Activated CD4-positive, CD25-positive, alpha-beta regulatory T cell (primary cell): ENCODE results near the gene AHCYL1.
"Not testable (repeated sequence)": the region's sequence is repeated elsewhere in the genome, so short reads cannot be mapped to it uniquely, and the experiment has no call there.

Experiments used
- DNase-seq, 4 experiments: peaks; one replicate each; lab custom pipeline; 2025; lab: John Stamatoyannopoulos, UW

Gene AHCYL1

GRCh38 chr1:109997867-109998229, 13.3 kb downstream of the AHCYL1 start:
- no peak for DNase-seq

GRCh38 chr1:110002695-110003094, 18.1 kb downstream of the AHCYL1 start:
- DNase-seq = no peak

- no peak for DNase-seq
Observed at GRCh38 chr1:110003747-110004428, 19.3 kb downstream of the AHCYL1 start.

GRCh38 chr1:110004583-110004982, 20.0 kb downstream of the AHCYL1 start:
- DNase-seq = no peak

- no peak for DNase-seq
Observed at GRCh38 chr1:110005971-110006370, 21.4 kb downstream of the AHCYL1 start.

GRCh38 chr1:110006516-110006915, 22.0 kb downstream of the AHCYL1 start:
- DNase-seq = no peak

- DNase-seq = no peak
Observed at GRCh38 chr1:110007046-110007830, 22.7 kb downstream of the AHCYL1 start.

- no peak for DNase-seq
Observed at GRCh38 chr1:110008971-110009565, 24.5 kb downstream of the AHCYL1 start.

GRCh38 chr1:110011527-110012041, 27.0 kb downstream of the AHCYL1 start:
- DNase-seq = no peak

GRCh38 chr1:110012100-110012780, 27.7 kb downstream of the AHCYL1 start:
- DNase-seq = no peak

GRCh38 chr1:110017792-110018191, 33.2 kb downstream of the AHCYL1 start:
- no peak for DNase-seq

GRCh38 chr1:110018396-110018795, 33.8 kb downstream of the AHCYL1 start:
- DNase-seq = no peak

GRCh38 chr1:110019770-110020169, 35.2 kb downstream of the AHCYL1 start:
- no peak for DNase-seq

GRCh38 chr1:110021285-110021684, 36.7 kb downstream of the AHCYL1 start:
- DNase-seq = no peak

- DNase-seq = no peak
Observed at GRCh38 chr1:110024613-110025012, 40.0 kb downstream of the AHCYL1 start.

- not testable (repeated sequence) for DNase-seq
Observed at GRCh38 chr1:110030687-110031086, 46.1 kb downstream of the AHCYL1 start.

- no peak for DNase-seq
Observed at GRCh38 chr1:110032327-110032726, 47.8 kb downstream of the AHCYL1 start.

- no peak for DNase-seq
Observed at GRCh38 chr1:110033421-110033820, 48.9 kb downstream of the AHCYL1 start.

GRCh38 chr1:110034040-110034450, 49.5 kb downstream of the AHCYL1 start:
- no peak for DNase-seq

- DNase-seq = peak; percentile 71 to 82 (median 80)
Observed at GRCh38 chr1:110034451-110035235, 50.1 kb downstream of the AHCYL1 start, which contains the start of gene STRIP1. STRIP1 (plus strand) TSS chr1:110034624; CDS start chr1:110034638, 14 bp downstream.

- no peak for DNase-seq
Observed at GRCh38 chr1:110035236-110035752, 50.7 kb downstream of the AHCYL1 start.
